Measurements from ENCODE around the gene PLCL2. TPM values are rescaled to one million over a fixed set of nuclear protein-coding genes. Genes with fewer than 3 reads are reported as not detected.

The PLCL2 gene
- total RNA-seq, 1 donor from 2014 or later, result 26.4 TPM

DNA sequence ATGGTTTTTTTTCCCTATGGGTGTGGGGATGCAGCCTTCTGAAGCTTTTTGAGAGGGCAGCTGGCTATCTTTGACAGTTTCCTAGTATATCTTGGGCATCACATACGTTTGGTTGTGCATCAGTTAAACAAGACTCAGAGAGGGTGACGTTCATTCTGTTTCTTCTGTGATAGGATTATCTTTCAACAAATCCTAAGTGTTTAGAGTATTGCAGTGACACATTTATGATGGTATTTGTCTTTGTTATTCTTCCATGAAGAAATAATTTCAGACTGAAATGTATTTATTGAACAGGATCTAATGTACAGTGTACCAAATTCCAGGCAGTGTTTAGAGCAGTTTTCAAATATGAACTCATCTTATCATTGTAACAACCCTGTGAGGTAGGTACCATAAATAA, 114.4 kb downstream of the PLCL2 start:
- peaks cover 6% of the 10 kb centered on the region for H3K4me1 Mint-ChIP-seq
- Histone ChIP-seq H3K9me3 (ENCODE audit: low read depth) (peaks cover 7% of the 10 kb centered on the region), H3K36me3 (peaks cover 13% of the 10 kb centered on the region), H3K79me2 (ENCODE audit: low read depth) (peaks cover 65% of the 10 kb centered on the region), H3F3A (ENCODE audit: low read depth) (peaks cover 7% of the 10 kb centered on the region), H3K4me1 (peaks cover 17% of the 10 kb centered on the region), H3K27ac (no peak overlapping the region), H3K4me2 (no peak overlapping the region), H3K9ac (no peak overlapping the region), H2AFZ (replicated peaks) (no peak overlapping the region), H3K4me3 (no peak overlapping the region), H4K20me1 (ENCODE audit: low read depth) (no peaks in the 10 kb centered on the region), H3K27me3 (no peaks in the 10 kb centered on the region)
- H3K27me3 Mint-ChIP-seq (ENCODE audit: insufficient read depth, low read depth), result peaks cover 3% of the 10 kb centered on the region
- H3K36me3 Mint-ChIP-seq, result no peaks in the 10 kb centered on the region
- H3K4me3 Mint-ChIP-seq, result no peak overlapping the region
- no peak for TF ChIP-seq EZH2 (IDR thresholded peaks at IDR 0.05)
- TF ChIP-seq, protein P1, sequence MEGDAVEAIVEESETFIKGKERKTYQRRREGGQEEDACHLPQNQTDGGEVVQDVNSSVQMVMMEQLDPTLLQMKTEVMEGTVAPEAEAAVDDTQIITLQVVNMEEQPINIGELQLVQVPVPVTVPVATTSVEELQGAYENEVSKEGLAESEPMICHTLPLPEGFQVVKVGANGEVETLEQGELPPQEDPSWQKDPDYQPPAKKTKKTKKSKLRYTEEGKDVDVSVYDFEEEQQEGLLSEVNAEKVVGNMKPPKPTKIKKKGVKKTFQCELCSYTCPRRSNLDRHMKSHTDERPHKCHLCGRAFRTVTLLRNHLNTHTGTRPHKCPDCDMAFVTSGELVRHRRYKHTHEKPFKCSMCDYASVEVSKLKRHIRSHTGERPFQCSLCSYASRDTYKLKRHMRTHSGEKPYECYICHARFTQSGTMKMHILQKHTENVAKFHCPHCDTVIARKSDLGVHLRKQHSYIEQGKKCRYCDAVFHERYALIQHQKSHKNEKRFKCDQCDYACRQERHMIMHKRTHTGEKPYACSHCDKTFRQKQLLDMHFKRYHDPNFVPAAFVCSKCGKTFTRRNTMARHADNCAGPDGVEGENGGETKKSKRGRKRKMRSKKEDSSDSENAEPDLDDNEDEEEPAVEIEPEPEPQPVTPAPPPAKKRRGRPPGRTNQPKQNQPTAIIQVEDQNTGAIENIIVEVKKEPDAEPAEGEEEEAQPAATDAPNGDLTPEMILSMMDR (IDR thresholded peaks at IDR 0.05), result no peak
- TF ChIP-seq EZH2phosphoT487 (IDR thresholded peaks at IDR 0.05), result no peak
- no peak for DNase-seq (ENCODE audit: low spot score)
- no peak overlapping the region for H3K27ac Mint-ChIP-seq
- H3K9me3 Mint-ChIP-seq, result peaks cover 16% of the 10 kb centered on the region

DNA sequence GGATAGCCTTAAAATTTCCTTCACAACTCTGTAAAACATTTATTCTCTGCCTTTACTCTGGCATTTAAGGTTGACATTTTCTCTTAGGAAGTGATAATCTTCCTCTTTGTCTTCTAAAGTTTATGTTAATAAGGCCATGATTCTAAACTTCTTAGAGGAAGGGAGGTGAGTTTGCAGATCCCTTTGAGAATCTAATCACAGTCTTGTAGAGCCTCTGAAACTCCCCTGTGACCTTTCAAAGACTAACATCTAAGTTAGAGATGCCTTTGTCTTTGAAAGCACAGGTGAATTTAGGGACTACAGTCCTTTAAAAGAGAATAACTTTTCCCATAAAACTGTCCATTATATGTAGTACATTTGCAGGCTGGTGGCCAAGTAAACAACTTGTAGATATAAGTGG, 115.1 kb downstream of the PLCL2 start:
- Histone ChIP-seq H3K4me1 (peaks cover 18% of the 10 kb centered on the region), H3K79me2 (ENCODE audit: low read depth) (peaks cover 58% of the 10 kb centered on the region), H3F3A (ENCODE audit: low read depth) (peaks cover 4% of the 10 kb centered on the region), H3K27ac (no peak overlapping the region), H3K27me3 (no peaks in the 10 kb centered on the region), H3K4me2 (no peak overlapping the region), H3K4me3 (no peak overlapping the region), H3K9ac (no peak overlapping the region), H3K36me3 (peaks cover 13% of the 10 kb centered on the region), H2AFZ (replicated peaks) (no peak overlapping the region), H3K9me3 (ENCODE audit: low read depth) (peaks cover 7% of the 10 kb centered on the region), H4K20me1 (ENCODE audit: low read depth) (no peaks in the 10 kb centered on the region)
- no peak for DNase-seq (ENCODE audit: low spot score)
- peaks cover 3% of the 10 kb centered on the region for H3K27me3 Mint-ChIP-seq (ENCODE audit: insufficient read depth, low read depth)
- no peaks in the 10 kb centered on the region for H3K36me3 Mint-ChIP-seq
- TF ChIP-seq EZH2 (IDR thresholded peaks at IDR 0.05) (no peak), EZH2phosphoT487 (IDR thresholded peaks at IDR 0.05) (no peak)
- TF ChIP-seq, protein P1 (IDR thresholded peaks at IDR 0.05), result no peak
- peaks cover 8% of the 10 kb centered on the region for H3K4me1 Mint-ChIP-seq
- peaks cover 16% of the 10 kb centered on the region for H3K9me3 Mint-ChIP-seq
- no peak overlapping the region for H3K4me3 Mint-ChIP-seq
- H3K27ac Mint-ChIP-seq, result no peak overlapping the region

DNA sequence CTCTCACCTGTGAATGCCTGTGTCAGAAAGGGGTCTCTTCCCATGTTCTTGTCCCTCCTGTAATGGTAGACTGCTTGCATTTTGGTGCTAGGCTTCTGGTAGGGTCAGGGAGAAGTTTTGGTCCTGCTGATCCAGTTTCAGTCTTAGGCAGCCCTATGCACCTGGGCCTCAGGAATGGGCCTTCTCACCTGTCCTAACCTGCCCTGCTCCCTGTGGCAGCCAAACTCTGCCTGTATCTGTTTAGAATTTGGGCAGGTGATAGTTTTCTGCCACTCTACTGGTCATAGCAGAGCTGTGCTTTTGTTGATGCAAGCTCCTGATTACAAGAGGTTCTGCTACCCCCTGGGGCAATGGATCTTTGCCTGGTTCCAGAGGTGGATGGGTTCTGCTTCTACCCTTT, 118.7 kb downstream of the PLCL2 start:
- Mint-ChIP-seq H3K36me3 (no peaks in the 10 kb centered on the region), H3K4me3 (no peak overlapping the region), H3K9me3 (peaks cover 16% of the 10 kb centered on the region), H3K27me3 (ENCODE audit: insufficient read depth, low read depth) (peaks cover 3% of the 10 kb centered on the region), H3K4me1 (peaks cover 19% of the 10 kb centered on the region), H3K27ac (no peak overlapping the region)
- Histone ChIP-seq H3K9ac (no peak overlapping the region), H3F3A (ENCODE audit: low read depth) (peaks cover 7% of the 10 kb centered on the region), H3K9me3 (ENCODE audit: low read depth) (peaks cover 7% of the 10 kb centered on the region), H3K27me3 (no peaks in the 10 kb centered on the region), H2AFZ (replicated peaks) (no peak overlapping the region), H3K4me3 (no peak overlapping the region), H3K4me1 (peaks cover 23% of the 10 kb centered on the region), H4K20me1 (ENCODE audit: low read depth) (peaks cover 5% of the 10 kb centered on the region), H3K36me3 (peaks cover 13% of the 10 kb centered on the region), H3K4me2 (no peak overlapping the region), H3K79me2 (ENCODE audit: low read depth) (peaks cover 66% of the 10 kb centered on the region), H3K27ac (no peak overlapping the region)
- TF ChIP-seq, protein P1 (IDR thresholded peaks at IDR 0.05), result no peak
- TF ChIP-seq EZH2 (IDR thresholded peaks at IDR 0.05) (no peak), EZH2phosphoT487 (IDR thresholded peaks at IDR 0.05) (no peak)
- no peak for DNase-seq (ENCODE audit: low spot score)
